Activated CD4-positive, alpha-beta memory T cell treated with anti-CD3 and anti-CD28 coated beads for 36 hours (primary cell): ENCODE results near the gene TUT4. TPM values are rescaled to one million over a fixed set of nuclear protein-coding genes. Genes with fewer than 3 reads are reported as not detected.

ENCODE experiments used
- CTCF ChIA-PET: fragments of 350-600 bp; sonication (Branson Sonifier 250); formaldehyde crosslinking; loops from one replicate; lab custom pipeline; 2021; ENCODE audit warnings: antibody characterized with exemption, inconsistent platforms; lab: Charles Lee
- POLR2A ChIA-PET: fragments of 350-600 bp; sonication (Branson Sonifier 250); formaldehyde crosslinking; loops from one replicate; lab custom pipeline; 2021; ENCODE audit warnings: antibody characterized with exemption; lab: Charles Lee
- DNase-seq: peaks from one replicate; pipeline ENCODE4 v3.0.0-alpha.2; 2020
- H3K27ac Mint-ChIP-seq: one replicate; pipeline ENCODE4 v1.8.0; 2021; ENCODE audit warnings: mixed read lengths
- H3K27me3 Mint-ChIP-seq: one replicate; pipeline ENCODE4 v1.8.0; 2021; ENCODE audit warnings: mixed read lengths
- H3K36me3 Mint-ChIP-seq: one replicate; pipeline ENCODE4 v1.8.0; 2021; ENCODE audit warnings: mixed read lengths
- H3K4me1 Mint-ChIP-seq: one replicate; pipeline ENCODE4 v1.8.0; 2021; ENCODE audit warnings: low read depth, mixed read lengths
- H3K4me3 Mint-ChIP-seq: one replicate; pipeline ENCODE4 v1.8.0; 2021; ENCODE audit warnings: mild to moderate bottlenecking, mixed read lengths
- H3K9me3 Mint-ChIP-seq: one replicate; pipeline ENCODE4 v1.8.0; 2021; ENCODE audit warnings: mixed read lengths
- intact Hi-C: fragments of 100-400 bp; cut with micrococcal nuclease; formaldehyde crosslinking; loops from one replicate; pipeline ENCODE4 v1.15.1; 2023
- total RNA-seq, 2 experiments: library from RNA; stranded (reverse); gene quantifications; one replicate each; pipeline ENCODE4 v1.2.3, GENCODE V29; 2021

Gene TUT4
- total RNA-seq, 2 experiments from 2014 or later: 54.6 to 62.1 TPM

DNA sequence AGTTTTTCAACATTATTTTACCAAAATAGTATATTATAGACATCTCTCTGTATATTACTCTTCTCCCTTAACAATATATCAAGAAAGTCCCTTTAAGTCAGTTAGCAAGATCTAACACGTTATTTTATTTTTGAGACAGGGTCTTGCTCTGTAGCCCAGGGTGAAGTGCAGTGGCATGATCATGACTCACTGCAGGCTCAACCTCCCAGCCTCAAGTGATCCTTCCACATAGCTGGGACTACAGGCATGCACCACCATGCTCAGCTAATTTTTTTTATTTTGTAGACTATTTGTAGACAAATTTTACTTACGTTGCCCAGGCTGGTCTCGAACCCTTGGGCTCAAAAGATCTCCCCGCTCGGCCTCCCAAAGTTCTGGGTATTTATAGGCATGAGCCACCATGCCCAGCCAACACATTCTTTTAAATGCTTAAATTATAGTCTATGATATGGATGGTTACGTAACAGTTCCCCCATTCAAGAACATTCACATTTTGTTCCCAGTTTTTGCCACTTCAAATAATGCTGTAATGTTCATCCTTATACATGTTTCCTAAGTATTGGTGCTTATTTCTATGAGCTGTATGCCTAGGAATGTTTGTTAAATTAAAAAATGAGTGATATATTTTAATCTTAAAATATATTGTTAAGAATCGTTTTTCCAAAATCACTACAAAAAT is 70.4 kb downstream of the TUT4 start:
- H3K4me3 Mint-ChIP-seq: no peak overlapping the region
- no peaks in the 10 kb centered on the region for H3K27me3 Mint-ChIP-seq
- peaks cover 6% of the 10 kb centered on the region for H3K36me3 Mint-ChIP-seq
- intact Hi-C loops: no loop called here
- no peaks in the 10 kb centered on the region for H3K9me3 Mint-ChIP-seq
- no peaks in the 10 kb centered on the region for H3K4me1 Mint-ChIP-seq
- ChIA-PET CTCF (no interaction called here), POLR2A (no interaction called here)
- no peak overlapping the region for H3K27ac Mint-ChIP-seq
- no peak for DNase-seq

DNA sequence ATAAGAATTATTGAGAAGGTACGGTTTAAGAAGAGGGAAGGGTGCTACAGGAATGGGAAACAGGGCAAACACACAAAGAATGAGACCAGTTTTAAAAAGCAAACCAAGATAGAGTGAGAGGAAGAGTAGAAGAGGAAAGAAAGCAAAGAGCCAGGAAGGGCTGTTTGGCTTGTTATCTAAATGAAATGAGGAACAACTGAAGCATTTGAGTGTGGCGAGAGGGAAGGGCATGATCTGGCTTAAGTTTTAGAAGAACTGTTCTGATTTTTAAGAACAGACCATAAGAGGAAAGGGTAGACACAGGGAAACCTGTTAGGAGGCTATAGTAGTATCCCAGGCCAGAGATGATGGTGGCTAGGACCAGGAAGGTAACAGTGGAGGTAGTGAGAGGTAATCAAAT is 73.8 kb downstream of the TUT4 start:
- intact Hi-C loops: no loop called here
- H3K9me3 Mint-ChIP-seq: no peaks in the 10 kb centered on the region
- H3K36me3 Mint-ChIP-seq: peaks cover 16% of the 10 kb centered on the region
- POLR2A ChIA-PET: no interaction called here
- H3K4me3 Mint-ChIP-seq: no peak overlapping the region
- H3K4me1 Mint-ChIP-seq: no peaks in the 10 kb centered on the region
- CTCF ChIA-PET: no interaction called here
- no peak overlapping the region for H3K27ac Mint-ChIP-seq
- no peak for DNase-seq
- no peaks in the 10 kb centered on the region for H3K27me3 Mint-ChIP-seq

DNA sequence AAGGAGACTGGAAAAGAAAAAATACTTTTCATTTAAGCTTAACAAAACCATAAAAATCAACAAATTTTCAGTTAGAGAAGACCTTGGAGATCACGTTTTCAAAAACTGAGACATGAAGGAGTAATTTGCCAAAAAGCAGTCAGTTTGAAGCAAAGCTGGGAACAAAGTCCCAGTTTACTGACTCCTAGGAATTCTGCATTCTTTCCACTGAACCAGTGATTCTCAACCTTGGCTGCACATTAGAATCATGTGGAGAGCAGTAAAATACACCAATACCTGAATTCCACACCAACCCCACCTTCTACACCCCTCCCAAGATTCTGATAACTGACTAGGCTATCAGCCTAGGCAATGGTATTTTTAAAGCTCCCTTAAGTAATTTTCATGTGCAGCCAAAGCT is 75.0 kb downstream of the TUT4 start:
- H3K36me3 Mint-ChIP-seq: peaks cover 18% of the 10 kb centered on the region
- intact Hi-C loops: no loop called here
- POLR2A ChIA-PET: interaction anchor here (0.7 kb wide), 1 partner anchor 74 kb away, joined by 3 read pairs; the partner anchor contains the start of genes ORC1 and PRPF38A
- H3K27me3 Mint-ChIP-seq: no peaks in the 10 kb centered on the region
- peaks cover 3% of the 10 kb centered on the region for H3K4me1 Mint-ChIP-seq
- no peak overlapping the region for H3K4me3 Mint-ChIP-seq
- CTCF ChIA-PET: interaction anchor here (0.7 kb wide), 1 partner anchor 47 kb away, joined by 3 read pairs; no protein-coding TSS in a partner anchor
- no peak for DNase-seq
- no peak overlapping the region for H3K27ac Mint-ChIP-seq
- H3K9me3 Mint-ChIP-seq: no peaks in the 10 kb centered on the region

DNA sequence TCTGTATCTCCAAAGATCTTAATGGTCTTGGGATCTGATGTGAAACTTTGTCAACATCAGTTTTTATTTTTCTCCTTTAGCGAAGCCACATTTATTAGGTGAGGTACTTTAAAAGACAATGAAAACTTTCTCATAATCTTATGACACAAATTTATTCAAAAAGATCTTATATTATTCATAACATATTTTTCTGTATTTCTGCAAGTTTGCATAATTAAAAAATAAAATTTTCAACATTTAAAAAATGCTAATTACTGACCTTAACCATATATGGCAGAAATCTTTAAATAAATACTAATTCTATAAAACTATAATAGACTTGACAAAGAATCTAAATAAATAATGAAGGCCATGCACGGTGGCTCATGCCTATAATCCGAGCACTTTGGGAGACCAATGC is 75.9 kb downstream of the TUT4 start:
- no peaks in the 10 kb centered on the region for H3K27me3 Mint-ChIP-seq
- H3K4me3 Mint-ChIP-seq: no peak overlapping the region
- no peak overlapping the region for H3K27ac Mint-ChIP-seq
- CTCF ChIA-PET: no interaction called here
- intact Hi-C loops: no loop called here
- H3K36me3 Mint-ChIP-seq: peaks cover 18% of the 10 kb centered on the region
- POLR2A ChIA-PET: no interaction called here
- no peak for DNase-seq
- peaks cover 4% of the 10 kb centered on the region for H3K4me1 Mint-ChIP-seq
- no peaks in the 10 kb centered on the region for H3K9me3 Mint-ChIP-seq

DNA sequence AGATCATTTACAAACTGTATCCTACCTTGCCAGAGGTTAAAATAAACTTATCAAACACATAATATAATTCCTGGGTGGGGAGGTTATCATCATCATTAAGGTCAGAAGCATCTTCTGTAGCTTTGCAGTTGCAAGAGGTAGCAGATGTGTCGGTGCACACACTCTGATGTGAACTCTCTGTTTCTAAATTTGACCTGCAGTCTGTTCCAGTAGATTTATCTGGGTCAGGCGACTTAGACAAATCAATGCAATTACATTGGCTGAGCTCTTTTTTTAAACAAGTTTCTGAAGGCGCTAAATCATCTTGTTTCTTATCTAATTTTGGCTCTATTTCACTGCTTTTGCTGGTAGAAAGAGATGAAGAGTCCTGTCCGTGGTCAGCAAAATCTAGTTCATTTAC is 78.1 kb downstream of the TUT4 start:
- Mint-ChIP-seq H3K27me3 (no peaks in the 10 kb centered on the region), H3K4me1 (peaks cover 4% of the 10 kb centered on the region), H3K27ac (no peak overlapping the region), H3K4me3 (no peak overlapping the region), H3K9me3 (no peaks in the 10 kb centered on the region), H3K36me3 (peaks cover 18% of the 10 kb centered on the region)
- ChIA-PET POLR2A (no interaction called here), CTCF (interaction anchor here (1.0 to 1.5 kb wide), 4 partner anchors 11 to 212 kb away, joined by 3 to 6 read pairs (median 4); no protein-coding TSS in a partner anchor)
- DNase-seq: no peak
- intact Hi-C loops: no loop called here

DNA sequence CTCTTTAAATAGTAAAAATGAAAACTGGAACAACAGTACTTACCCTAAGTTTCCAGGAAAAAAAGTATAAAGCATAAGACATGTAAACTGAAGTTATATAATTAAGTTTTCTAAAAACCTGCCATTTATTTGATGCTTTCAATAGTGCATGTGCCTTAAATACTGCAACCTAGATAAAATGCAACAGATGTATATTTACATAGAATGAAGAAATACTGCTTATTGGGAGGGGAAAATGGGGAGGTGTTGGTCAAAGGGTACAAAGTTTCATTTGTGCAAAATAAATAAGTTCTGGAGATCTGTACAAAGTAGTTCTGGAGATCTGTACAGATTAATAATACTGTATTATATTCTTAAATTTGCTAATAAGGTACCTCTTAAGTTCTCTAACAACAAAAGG is 79.9 kb downstream of the TUT4 start:
- no peak for DNase-seq
- H3K27me3 Mint-ChIP-seq: no peaks in the 10 kb centered on the region
- ChIA-PET CTCF (interaction anchor here (0.7 kb wide), 1 partner anchor 654 kb away, joined by 3 read pairs; no protein-coding TSS in a partner anchor), POLR2A (interaction anchor here (0.6 kb wide), 1 partner anchor 162 kb away, joined by 3 read pairs; no protein-coding TSS in a partner anchor)
- peaks cover 16% of the 10 kb centered on the region for H3K36me3 Mint-ChIP-seq
- no peak overlapping the region for H3K4me3 Mint-ChIP-seq
- H3K4me1 Mint-ChIP-seq: peaks cover 4% of the 10 kb centered on the region
- H3K9me3 Mint-ChIP-seq: no peaks in the 10 kb centered on the region
- no peak overlapping the region for H3K27ac Mint-ChIP-seq
- intact Hi-C loops: no loop called here

DNA sequence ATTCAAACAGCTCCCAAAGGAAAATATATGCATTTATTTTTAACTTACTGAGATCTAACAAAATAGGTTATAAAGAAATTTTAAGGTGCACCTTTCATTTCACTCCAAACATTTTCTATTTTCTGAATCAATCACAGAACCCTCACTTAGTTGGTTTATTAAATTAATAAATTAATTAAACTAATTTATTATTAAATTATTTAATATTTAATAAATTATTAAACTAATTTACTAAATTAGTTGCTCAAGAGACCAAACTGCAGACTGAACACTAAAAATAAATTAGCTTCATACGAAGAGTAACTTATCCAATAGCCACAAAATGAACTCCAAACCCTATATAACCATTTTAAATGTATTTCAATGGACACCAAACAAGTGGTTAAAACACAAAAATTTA is 80.5 kb downstream of the TUT4 start:
- ChIA-PET CTCF (no interaction called here), POLR2A (no interaction called here)
- no peak for DNase-seq
- intact Hi-C loops: no loop called here
- Mint-ChIP-seq H3K27ac (no peak overlapping the region), H3K27me3 (no peaks in the 10 kb centered on the region), H3K9me3 (no peaks in the 10 kb centered on the region), H3K36me3 (peaks cover 13% of the 10 kb centered on the region), H3K4me3 (no peak overlapping the region), H3K4me1 (peaks cover 4% of the 10 kb centered on the region)

DNA sequence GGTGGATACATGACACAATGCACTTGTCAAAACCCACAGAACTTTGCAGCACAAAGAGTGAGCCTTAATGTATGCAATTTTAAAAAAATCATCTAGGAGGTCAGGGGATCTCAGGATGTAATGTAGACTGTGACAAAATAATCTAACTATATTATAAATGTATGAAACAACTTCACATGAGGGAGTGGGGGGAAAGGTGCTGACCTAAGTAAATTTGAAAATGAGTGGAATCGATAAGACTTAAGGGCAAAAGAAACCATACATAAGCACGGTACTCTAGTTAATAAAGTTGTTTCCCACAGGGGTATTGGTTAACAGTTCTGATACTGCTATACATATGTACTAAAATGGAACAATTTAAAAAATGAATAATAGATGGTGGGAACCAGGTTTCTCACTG is 83.8 kb downstream of the TUT4 start:
- Mint-ChIP-seq H3K9me3 (no peaks in the 10 kb centered on the region), H3K27ac (no peak overlapping the region), H3K36me3 (peaks cover 5% of the 10 kb centered on the region), H3K27me3 (no peaks in the 10 kb centered on the region), H3K4me1 (peaks cover 4% of the 10 kb centered on the region), H3K4me3 (no peak overlapping the region)
- ChIA-PET CTCF (no interaction called here), POLR2A (no interaction called here)
- intact Hi-C loops: no loop called here
- no peak for DNase-seq

GRCh38 chr1:52463891-52464290 is 89.0 kb downstream of the TUT4 start:
- intact Hi-C loops: no loop called here
- Mint-ChIP-seq H3K27ac (no peak overlapping the region), H3K9me3 (no peaks in the 10 kb centered on the region), H3K4me1 (no peaks in the 10 kb centered on the region), H3K36me3 (peaks cover 8% of the 10 kb centered on the region), H3K27me3 (no peaks in the 10 kb centered on the region), H3K4me3 (no peak overlapping the region)
- DNase-seq: no peak
- ChIA-PET CTCF (interaction anchor here (0.7 kb wide), 1 partner anchor 10 kb away, joined by 3 read pairs; no protein-coding TSS in a partner anchor), POLR2A (no interaction called here)

DNA sequence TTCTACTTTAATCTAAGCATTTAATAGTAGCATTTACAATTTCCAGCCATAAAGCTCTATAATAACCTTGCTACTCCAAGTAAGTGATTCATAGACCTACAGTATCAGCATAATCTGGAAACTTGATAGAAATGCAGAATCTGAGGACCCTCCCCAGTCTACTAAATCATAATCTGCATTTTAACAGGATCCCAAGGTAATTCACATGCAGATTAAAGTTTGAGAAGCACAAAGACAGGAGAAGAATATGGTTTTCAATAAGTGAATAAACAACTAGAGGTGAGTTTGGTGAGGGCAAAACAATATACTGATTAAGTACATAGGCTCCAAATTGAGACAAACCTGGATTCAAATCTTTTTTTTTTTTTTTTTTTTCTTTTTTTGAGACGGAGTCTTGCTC is 91.1 kb downstream of the TUT4 start:
- no peak overlapping the region for H3K4me3 Mint-ChIP-seq
- DNase-seq: no peak
- H3K27me3 Mint-ChIP-seq: no peaks in the 10 kb centered on the region
- H3K4me1 Mint-ChIP-seq: no peaks in the 10 kb centered on the region
- POLR2A ChIA-PET: no interaction called here
- no peak overlapping the region for H3K27ac Mint-ChIP-seq
- H3K36me3 Mint-ChIP-seq: peaks cover 8% of the 10 kb centered on the region
- H3K9me3 Mint-ChIP-seq: no peaks in the 10 kb centered on the region
- CTCF ChIA-PET: no interaction called here
- intact Hi-C loops: no loop called here

DNA sequence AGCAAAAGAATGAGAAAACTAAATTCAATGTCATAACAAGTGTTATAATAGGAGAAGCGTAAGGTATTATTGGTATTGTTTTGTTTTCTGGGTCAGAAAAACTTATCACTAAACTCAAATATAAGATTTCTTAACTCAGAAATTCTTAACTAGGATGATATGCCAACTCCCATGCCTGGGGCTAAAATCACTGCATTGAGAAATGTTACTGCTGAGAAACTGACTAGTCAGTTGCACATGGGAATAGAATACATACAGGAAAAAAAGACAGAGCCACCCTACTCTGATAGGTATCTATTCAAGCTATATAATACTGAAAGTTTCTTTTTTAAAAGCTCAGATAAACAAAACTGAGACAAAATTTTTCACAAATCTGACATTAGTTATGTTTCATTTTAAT is 92.2 kb downstream of the TUT4 start:
- ChIA-PET POLR2A (no interaction called here), CTCF (interaction anchor here (0.9 kb wide), 1 partner anchor 226 kb away, joined by 3 read pairs; no protein-coding TSS in a partner anchor)
- Mint-ChIP-seq H3K4me3 (no peak overlapping the region), H3K27me3 (no peaks in the 10 kb centered on the region), H3K27ac (no peak overlapping the region), H3K36me3 (peaks cover 10% of the 10 kb centered on the region), H3K9me3 (no peaks in the 10 kb centered on the region), H3K4me1 (no peaks in the 10 kb centered on the region)
- intact Hi-C loops: no loop called here
- DNase-seq: no peak

GRCh38 chr1:52455686-52456085 is 97.2 kb downstream of the TUT4 start:
- Mint-ChIP-seq H3K27me3 (no peaks in the 10 kb centered on the region), H3K9me3 (no peaks in the 10 kb centered on the region), H3K4me1 (no peaks in the 10 kb centered on the region), H3K36me3 (peaks cover 15% of the 10 kb centered on the region), H3K27ac (no peak overlapping the region), H3K4me3 (no peak overlapping the region)
- ChIA-PET POLR2A (interaction anchor here (0.9 kb wide), 1 partner anchor 10 kb away, joined by 3 read pairs; no protein-coding TSS in a partner anchor), CTCF (no interaction called here)
- DNase-seq: no peak
- intact Hi-C loops: no loop called here

DNA sequence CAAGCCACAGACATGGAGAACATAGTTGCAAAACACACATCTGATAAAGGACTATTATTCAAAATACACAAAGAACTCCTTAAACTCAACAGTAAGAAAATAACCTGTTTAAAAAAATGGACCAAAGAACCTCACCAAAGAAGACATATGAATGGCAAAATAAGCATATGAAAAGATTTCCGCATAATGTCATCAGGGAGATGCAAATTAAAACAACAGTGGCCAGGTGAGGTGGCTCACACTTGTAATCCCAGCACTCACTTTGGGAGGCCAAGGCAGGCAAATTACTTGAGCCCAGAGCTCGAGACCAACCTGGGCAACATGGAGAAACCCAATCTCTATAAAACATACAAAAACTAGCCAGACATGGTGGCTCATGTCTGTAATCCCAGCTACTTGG is 98.1 kb downstream of the TUT4 start:
- peaks cover 15% of the 10 kb centered on the region for H3K36me3 Mint-ChIP-seq
- no peaks in the 10 kb centered on the region for H3K4me1 Mint-ChIP-seq
- H3K4me3 Mint-ChIP-seq: no peak overlapping the region
- no peak overlapping the region for H3K27ac Mint-ChIP-seq
- H3K27me3 Mint-ChIP-seq: no peaks in the 10 kb centered on the region
- ChIA-PET POLR2A (no interaction called here), CTCF (interaction anchor here (1.2 kb wide), 1 partner anchor 231 kb away, joined by 4 read pairs; no protein-coding TSS in a partner anchor)
- no peak for DNase-seq
- intact Hi-C loops: no loop called here
- no peaks in the 10 kb centered on the region for H3K9me3 Mint-ChIP-seq
